Neural progenitor cell (in vitro differentiated cells): ENCODE measurements around the gene WRAP73.

Source experiments
- EZH2 ChIP-seq: fragments of 200-600 bp; sonication (generic); IDR thresholded peaks from 2 replicates; pipeline ENCODE4 v1.6.1; 2017; ENCODE audit warnings: antibody characterized with exemption, mild to moderate bottlenecking, moderate library complexity
- TF ChIP-seq, protein P1 (sequence below): fragments of 200-600 bp; sonication (generic); IDR thresholded peaks from 2 replicates; pipeline ENCODE4 v1.5.1; 2017; ENCODE audit warnings: antibody characterized with exemption, mild to moderate bottlenecking

DNA sequence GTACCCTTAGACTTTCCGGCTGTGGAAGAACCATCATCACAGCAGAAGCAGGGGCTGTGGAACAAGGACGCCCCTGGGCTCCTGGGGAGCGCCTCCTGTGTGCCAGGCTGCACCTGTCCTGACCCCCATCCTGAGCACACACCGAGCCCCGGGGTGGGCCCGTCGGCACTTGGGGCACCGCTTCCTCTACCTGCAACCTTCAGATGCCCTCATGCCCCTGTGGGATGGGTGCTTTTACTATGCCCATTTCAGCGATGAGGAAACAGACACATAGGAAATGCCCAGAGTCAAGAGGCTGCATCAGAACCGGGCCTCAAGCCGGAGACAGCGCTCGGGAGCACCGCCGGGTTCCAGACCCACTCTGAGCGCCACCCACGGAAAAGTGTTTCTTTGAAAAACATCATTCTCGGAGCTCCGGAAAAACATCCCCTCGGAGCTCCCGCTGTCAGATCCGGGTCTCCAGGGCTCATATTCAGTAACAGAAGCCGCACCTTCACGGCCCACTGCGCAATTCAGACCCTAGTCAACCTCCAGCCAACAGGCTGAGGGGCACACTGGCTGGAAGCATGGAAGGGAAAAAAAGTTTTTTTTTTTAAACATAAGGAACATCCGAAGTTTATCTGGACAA lies 17.1 kb downstream of the WRAP73 start:
- TF ChIP-seq, protein P1, sequence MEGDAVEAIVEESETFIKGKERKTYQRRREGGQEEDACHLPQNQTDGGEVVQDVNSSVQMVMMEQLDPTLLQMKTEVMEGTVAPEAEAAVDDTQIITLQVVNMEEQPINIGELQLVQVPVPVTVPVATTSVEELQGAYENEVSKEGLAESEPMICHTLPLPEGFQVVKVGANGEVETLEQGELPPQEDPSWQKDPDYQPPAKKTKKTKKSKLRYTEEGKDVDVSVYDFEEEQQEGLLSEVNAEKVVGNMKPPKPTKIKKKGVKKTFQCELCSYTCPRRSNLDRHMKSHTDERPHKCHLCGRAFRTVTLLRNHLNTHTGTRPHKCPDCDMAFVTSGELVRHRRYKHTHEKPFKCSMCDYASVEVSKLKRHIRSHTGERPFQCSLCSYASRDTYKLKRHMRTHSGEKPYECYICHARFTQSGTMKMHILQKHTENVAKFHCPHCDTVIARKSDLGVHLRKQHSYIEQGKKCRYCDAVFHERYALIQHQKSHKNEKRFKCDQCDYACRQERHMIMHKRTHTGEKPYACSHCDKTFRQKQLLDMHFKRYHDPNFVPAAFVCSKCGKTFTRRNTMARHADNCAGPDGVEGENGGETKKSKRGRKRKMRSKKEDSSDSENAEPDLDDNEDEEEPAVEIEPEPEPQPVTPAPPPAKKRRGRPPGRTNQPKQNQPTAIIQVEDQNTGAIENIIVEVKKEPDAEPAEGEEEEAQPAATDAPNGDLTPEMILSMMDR = no peak
- TF ChIP-seq EZH2 = no peak
